Activated CD4-positive, alpha-beta T cell treated with anti-CD3 and anti-CD28 coated beads for 1 hour (primary cell): ENCODE results near the gene NRXN3.
"Not testable (repeated sequence)": the region's sequence is repeated elsewhere in the genome, so short reads cannot be mapped to it uniquely, and the experiment has no call there.

Source experiments
- DNase-seq: peaks from one replicate; pipeline ENCODE4 v3.0.0-alpha.2; 2020

NRXN3 gene

DNA sequence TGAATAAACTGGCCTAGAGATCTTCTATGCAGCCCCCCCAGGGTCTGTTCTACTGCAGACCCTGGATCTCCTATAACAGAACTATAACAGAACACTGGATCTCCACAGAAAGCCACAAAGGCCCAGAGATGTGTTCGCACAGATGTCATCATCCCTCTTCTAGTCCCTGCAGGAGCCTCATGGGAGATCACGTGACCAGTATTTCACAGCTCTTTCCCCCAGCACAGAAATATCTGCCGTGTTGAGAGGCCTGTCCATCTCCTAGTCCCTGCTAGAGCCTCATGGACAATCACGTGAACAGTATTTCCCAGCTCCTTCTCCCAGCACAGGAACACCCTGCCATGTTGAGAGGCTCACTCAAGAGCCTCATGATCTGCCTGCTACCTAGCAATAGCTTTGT is 331.7 kb downstream of the NRXN3 start:
- DNase-seq: no peak

DNA sequence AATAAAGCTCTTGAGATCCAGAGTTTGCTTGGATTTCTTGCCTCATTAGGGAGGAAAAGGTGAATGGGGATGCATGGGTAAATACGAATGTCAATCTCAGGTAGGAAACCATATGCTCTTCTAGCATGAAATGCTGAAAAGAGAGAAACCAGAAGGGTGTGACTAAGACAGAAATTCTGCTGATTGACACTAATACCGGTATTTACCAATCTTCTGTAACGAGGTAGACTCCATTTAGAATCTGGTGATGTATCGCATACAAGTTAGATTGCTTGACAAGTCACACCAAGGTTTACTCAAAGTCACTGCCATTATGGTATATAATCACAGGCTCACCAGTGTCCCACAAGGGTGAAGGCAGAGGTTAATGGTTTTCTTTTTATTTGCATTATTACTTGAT is 337.9 kb downstream of the NRXN3 start:
- DNase-seq: no peak

DNA sequence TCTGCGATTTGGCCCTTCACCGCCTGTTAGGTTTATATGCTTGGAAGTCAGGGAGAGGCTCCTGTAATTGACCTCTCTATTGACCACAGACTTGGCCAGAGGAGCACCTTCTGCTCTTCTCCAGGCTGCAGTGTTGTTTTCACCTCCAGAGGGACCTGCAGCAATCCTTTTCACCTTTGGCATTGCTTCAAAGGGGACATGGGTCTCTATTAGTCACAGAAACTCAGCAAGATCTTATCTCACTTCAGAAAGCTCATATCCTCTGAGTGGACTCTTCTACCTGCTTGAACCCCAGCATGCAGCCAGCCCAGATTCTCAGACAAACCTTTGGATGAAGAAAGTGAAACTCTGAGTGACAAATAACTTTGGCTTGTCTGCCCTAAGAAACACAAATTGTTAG is 339.3 kb downstream of the NRXN3 start:
- DNase-seq: no peak

- no peak for DNase-seq
Measured at GRCh38 chr14:78512021-78512420, 341.8 kb downstream of the NRXN3 start.

DNA sequence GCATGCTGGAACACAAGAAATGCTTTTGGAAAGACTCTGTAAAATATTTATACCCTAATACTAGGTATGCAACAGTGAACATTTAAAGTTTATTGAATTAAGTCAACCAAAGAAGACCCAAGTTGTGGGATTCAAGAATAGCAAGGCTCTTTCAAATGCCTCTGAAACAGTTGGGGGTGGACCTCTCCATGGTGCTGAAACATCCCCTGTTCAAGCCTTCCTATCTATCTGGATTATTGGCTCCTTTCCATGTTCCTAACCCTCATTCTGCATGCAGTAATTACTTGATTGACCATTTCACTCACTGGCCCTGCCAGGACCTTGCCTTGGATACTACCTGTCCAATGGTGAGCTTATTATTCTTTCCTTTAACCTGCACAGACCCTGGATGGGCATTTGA is 349.7 kb downstream of the NRXN3 start:
- no peak for DNase-seq

- DNase-seq: no peak
Measured at GRCh38 chr14:78524196-78524595, 354.0 kb downstream of the NRXN3 start.

- DNase-seq: no peak
Measured at GRCh38 chr14:78524766-78525165, 354.6 kb downstream of the NRXN3 start.

DNA sequence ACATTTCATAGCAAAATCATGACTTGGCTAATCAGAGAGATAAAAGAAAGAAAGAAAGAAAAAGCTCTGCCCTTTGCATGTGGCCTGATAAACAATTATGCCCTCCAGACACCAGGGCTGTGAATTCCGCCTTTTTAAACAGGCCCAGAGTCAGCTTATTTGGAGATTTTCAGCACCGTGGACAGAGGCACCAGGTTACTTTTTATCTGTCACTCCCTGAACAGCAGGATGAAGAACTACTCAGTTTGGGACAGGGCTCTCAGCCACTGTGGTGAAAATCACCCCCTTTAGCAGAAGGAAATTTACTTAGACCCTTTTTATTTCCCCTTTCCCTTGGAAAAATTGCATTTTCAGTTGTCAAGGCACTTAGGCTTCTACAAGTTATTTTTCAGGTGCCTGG is 359.9 kb downstream of the NRXN3 start:
- no peak for DNase-seq

DNA sequence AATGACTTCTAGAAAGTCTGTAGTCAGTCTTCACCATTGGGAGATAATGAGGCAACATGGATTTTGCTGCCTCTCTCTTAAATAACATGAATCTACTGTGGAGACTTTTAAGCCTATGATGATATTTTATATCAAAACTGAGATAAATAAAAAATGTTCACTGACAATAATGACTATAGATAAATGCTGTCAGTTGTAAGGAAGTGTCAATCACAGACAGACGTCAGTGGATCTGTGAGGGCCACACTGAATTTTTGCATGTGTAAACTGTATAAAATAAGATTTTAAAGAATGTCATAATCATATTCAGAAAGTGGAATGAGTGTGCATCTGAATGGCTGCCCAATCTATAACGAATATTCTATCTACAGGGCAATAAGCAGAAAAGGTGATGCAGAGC is 364.0 kb downstream of the NRXN3 start:
- DNase-seq: no peak

GRCh38 chr14:78535041-78535440 is 364.9 kb downstream of the NRXN3 start:
- DNase-seq: no peak

- not testable (repeated sequence) for DNase-seq
Measured at GRCh38 chr14:78541788-78542187, 371.6 kb downstream of the NRXN3 start.

GRCh38 chr14:78543433-78543832 is 373.3 kb downstream of the NRXN3 start:
- no peak for DNase-seq

DNA sequence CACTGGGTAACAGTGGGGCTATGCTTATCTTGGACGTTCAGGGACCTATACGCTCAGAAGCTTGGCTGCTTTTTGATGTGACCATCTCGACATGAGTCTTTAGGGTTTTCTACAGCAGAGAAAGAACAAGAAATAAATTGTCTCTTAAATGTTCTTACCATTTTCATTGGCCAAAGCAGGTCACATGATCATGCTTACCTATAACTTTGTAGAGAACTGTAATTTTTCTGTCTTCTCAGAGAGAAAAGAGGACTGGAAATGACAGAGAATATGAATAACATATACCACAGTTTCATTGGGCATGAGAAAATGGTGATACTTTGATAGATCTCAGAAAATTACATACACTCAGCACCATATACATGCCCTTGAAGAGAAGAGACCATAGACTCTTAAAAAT is 390.9 kb downstream of the NRXN3 start:
- DNase-seq: no peak

GRCh38 chr14:78566026-78566858 is 396.1 kb downstream of the NRXN3 start:
- peak; percentile 15 for DNase-seq

- no peak for DNase-seq
Measured at GRCh38 chr14:78566859-78567172, 396.6 kb downstream of the NRXN3 start.

DNA sequence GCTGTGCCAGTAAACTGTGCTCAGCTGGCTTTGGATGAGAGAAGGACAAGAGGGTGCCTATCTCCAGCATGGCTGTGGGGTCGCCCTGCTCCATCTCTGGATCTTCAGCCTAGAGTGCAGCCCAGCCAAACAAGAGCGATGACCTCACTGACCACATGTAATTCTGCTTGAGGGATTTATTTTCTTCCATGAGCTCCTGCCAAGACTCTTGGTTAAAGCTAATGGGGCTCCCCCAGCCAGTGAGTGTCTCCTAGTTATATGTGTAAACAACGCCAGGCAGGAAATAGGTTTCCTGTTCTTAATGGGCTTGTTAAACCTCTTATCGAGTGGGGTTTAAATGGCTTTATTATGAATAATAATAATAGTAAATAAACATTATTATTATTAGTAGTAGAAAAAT is 397.2 kb downstream of the NRXN3 start:
- DNase-seq: no peak

- DNase-seq: not testable (repeated sequence)
Measured at GRCh38 chr14:78573736-78574135, 403.6 kb downstream of the NRXN3 start.

DNA sequence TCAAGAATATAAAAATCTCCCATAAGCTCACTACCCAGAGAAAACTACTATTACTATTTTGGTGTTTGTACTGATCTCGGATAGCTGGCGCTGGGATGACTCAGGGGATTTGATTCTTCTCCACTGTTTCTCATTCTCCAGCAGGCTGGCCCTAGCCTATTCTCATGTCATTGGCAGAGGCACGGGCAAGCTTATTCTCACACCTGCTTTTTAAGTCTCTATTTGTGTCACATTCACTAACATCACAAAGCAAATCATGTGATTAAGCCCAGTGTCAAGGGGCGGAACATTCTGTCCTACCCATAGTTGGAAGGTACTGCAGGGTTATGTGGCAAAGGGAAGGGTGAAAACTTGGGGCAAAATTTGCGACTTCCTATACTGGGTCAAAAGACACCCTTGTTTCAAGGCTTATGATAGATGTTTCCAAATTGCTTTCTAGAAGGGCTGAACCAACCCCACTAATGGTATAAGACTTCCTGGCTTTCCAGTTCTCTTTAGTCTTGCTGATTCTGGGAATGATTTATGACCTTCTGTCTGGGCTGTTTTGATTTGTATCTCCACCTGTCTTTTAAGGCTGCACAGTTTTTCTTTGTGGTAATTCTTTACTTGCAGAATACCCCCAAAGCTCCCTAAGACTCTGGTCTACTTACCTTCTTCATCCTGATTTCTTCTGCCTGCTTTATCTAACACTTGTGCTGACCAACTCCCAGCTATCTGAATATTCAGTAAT is 406.4 kb downstream of the NRXN3 start:
- no peak for DNase-seq

GRCh38 chr14:78581229-78581628 is 411.1 kb downstream of the NRXN3 start:
- no peak for DNase-seq

- DNase-seq: no peak
Measured at GRCh38 chr14:78586681-78587080, 416.5 kb downstream of the NRXN3 start.

DNA sequence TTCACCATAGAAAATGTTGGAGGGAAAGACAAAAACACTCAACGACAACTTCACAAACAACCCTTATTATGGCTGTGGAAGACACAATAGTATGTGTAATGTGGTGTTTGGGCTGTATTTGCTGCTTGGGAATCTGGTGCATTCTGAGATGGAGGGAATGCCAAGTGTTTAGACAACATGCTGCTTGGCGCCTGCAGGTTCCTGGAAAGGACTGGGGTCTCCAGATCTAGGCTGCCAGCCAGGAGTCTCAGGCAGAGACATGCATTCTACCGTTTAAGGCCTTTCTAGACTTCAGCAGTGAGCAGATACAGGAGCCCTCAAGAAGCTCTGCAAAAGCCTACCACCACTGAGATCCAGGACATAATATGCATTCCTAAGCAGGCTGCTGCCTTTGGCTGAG is 418.7 kb downstream of the NRXN3 start:
- no peak for DNase-seq

DNA sequence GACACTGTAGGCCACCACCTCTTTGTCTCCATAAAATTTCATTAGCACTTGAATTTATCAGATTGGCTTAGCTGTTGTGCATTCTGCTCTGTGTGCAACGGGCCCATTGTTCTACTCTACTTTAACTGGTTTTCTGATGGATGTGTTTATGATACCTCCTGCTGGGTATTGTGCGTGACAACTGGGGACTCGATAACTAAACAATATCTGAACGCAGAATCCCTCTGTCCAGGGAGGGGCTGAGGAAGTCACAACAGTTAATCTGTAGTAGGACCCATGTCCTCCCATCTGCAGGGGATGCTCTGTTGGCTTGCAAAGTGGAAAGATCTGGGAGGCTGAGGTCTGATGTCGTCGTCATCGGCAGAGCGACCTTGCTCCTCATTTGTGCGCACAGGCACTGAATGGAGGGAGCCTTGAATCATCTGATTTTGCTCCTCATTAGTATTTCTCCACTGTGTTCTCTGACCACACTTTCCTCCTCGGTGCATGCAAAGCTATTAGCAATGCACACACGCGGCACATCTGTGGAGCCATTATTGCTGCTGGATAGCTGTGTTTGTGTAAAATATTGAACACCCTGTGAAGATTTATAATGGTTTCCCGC is 422.5 kb downstream of the NRXN3 start:
- no peak for DNase-seq

- DNase-seq: no peak
Measured at GRCh38 chr14:78593949-78594348, 423.8 kb downstream of the NRXN3 start.

GRCh38 chr14:78595797-78596196 is 425.6 kb downstream of the NRXN3 start:
- no peak for DNase-seq
